SK-MEL-5 (cell line): ENCODE measurements around the gene NUDT5. TPM values are rescaled to one million over a fixed set of nuclear protein-coding genes. Genes with fewer than 3 reads are reported as not detected.
"Not testable (repeated sequence)": the region's sequence is repeated elsewhere in the genome, so short reads cannot be mapped to it uniquely, and the experiment has no call there.

ENCODE experiments used
- DNase-seq: peaks from one replicate; pipeline ENCODE4 v3.0.0-alpha.2; 2016; ENCODE audit warnings: low read depth, low spot score
- in situ Hi-C: cut with HindIII; loops from 2 replicates; pipeline ENCODE4 v1.10.0; 2016; ENCODE audit warnings: low sequenced_read_pairs, high pct_unique_total_duplicates, low pct_unique_long_range_greater_than_20kb
- total RNA-seq: library from RNA; depleted of rRNA; stranded (reverse); fragments of >200 nt; shearing (Covaris generic); gene quantifications from 2 replicates; pipeline ENCODE4 v1.2.3, GENCODE V29; 2014

NUDT5 gene
- total RNA-seq, 1 experiment from 2014 or later: 85.0 TPM

DNA sequence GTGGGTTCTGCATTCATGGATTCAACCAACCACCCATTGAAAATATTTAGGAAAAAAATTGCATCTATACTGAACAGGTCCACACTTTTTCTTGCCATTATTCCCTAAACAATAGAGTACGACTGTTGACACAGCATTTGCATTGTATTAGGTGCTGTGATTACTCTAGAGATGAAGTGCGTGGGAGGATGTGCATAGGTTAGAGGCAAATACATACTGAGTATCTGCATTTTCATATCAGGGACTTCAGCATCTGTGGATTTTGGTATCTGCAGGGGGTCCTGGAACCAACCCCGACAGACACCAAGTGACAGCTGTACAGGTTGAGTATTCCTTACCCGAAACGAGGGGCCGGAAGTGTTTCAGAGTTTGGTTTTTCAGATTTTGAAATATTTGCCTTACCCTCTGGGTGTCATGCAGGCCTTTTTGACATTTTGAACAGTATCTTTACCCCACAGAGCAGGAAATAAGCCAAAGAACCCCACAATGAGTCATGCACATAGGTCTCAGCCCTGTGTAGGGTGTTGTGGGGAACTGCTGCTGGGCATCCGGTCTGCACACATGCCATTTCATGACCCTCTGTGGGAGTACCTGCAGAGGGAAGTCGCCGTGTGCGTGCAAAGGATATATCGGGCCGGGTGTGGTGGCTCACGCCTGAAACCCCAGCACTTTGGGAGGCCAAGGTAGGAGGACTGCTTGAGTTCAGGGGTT, 14.5 kb downstream of the NUDT5 start:
- in situ Hi-C loops: no loop called here
- DNase-seq: no peak

- no peak for DNase-seq
Measured at GRCh38 chr10:12180221-12180974, 15.3 kb downstream of the NUDT5 start.

DNA sequence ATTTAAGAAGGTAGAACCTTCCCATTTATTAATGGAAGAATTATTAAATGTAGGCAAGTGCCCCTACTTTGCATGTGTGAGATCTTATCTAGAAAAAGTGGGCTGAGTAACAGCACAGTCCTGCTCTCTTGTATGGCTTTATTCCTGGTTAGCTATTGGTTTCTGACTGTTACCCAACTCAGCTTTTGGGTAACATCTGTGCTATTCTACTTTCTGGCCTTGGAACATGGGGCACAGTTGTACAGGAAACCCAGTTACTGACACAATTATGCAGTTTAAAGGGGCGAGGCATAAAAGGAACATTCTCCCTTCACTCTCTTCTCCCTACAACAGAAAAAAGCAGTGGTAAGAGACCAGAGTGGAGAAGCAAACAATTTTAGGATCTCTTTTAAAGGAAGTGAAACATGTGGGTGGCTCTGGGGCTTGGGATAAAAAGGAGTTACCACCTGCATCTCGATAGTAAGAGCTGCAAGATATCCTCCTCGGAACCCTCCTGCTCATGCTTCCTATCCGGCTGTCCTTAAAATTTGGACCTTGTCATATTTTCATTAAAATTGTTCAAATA, 16.0 kb downstream of the NUDT5 start:
- in situ Hi-C loops: no loop called here
- DNase-seq: no peak

More at GRCh38 chr10:12180221-12180974, 15.3 kb downstream of the NUDT5 start:
- in situ Hi-C loops: no loop called here

GRCh38 chr10:12177642-12178041, 18.0 kb downstream of the NUDT5 start:
- in situ Hi-C loops: no loop called here
- DNase-seq: no peak

DNA sequence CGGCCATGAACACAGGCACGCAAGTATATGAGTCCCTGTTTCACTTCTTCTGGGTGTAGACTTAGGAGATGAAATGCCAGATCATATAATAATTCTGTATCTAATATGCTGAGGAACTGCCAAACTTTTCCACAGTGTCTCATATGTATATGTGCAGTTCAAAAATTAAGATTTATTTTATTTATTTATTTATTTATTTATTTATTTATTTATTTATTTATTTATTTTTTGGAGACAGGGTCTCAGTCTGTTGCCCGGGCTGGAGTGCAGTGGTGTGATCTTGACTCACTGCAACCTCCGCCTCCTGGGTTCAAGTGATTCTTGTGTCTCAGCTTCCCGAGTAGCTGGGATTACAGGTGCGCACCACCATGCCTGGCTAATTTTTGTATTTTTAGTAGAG, 24.2 kb downstream of the NUDT5 start:
- in situ Hi-C loops: not testable (repeated sequence)

GRCh38 chr10:12165999-12166775, 29.5 kb downstream of the NUDT5 start:
- DNase-seq: no peak
- in situ Hi-C loops: no loop called here

More for the DNA sequence above, 24.2 kb downstream of the NUDT5 start:
- DNase-seq: not testable (repeated sequence)

DNA sequence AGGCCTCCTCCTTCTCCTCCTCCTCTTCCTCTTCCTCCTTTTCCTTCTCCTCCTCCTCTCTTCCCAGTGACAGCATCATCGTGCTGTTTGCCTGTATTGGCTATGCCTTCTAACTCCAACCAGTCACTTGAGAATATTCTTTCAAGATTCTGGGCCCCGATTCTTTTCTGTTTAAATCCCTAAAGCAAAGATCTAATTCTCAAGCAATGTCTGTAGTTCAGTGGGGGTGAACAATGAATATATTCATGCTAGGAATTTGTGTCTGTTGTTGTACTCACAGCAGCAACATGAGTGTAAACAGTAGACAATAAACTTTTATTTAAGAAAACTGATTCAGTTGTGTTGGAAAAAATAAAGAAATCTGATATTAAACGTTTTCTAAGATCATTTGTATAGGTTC, 30.7 kb downstream of the NUDT5 start:
- in situ Hi-C loops: no loop called here

GRCh38 chr10:12164085-12164484, 31.6 kb downstream of the NUDT5 start:
- in situ Hi-C loops: no loop called here
- no peak for DNase-seq

More for the DNA sequence above, 30.7 kb downstream of the NUDT5 start:
- peak; percentile 53 for DNase-seq

GRCh38 chr10:12162927-12163326, 32.8 kb downstream of the NUDT5 start:
- no peak for DNase-seq
- in situ Hi-C loops: no loop called here

GRCh38 chr10:12160664-12161063, 35.0 kb downstream of the NUDT5 start:
- in situ Hi-C loops: no loop called here
- no peak for DNase-seq

GRCh38 chr10:12158111-12158510, 37.6 kb downstream of the NUDT5 start:
- in situ Hi-C loops: no loop called here

GRCh38 chr10:12156367-12157123, 39.1 kb downstream of the NUDT5 start:
- DNase-seq: no peak
- in situ Hi-C loops: no loop called here

More at GRCh38 chr10:12158111-12158510, 37.6 kb downstream of the NUDT5 start:
- DNase-seq: no peak

GRCh38 chr10:12154516-12154915, 41.2 kb downstream of the NUDT5 start:
- in situ Hi-C loops: no loop called here
- no peak for DNase-seq

DNA sequence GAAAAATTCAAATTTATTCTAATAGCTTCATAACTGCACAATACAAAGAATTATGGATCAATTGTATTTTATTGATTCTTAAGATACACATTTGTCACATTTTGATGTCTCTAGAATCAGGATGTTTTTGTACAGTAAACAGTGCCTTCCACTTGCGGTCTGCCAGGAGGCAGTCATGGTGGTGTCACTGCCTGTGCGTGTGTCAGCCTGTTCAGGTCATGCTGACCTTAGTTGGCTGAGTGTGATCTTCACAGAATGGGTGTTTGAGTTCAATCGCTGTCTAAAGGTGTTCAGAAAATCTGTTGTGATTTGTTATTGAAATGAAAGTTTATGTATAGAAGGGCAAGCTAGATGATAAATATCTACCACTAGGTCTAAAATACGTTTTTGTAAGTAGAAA, 45.5 kb downstream of the NUDT5 start:
- in situ Hi-C loops: no loop called here
- no peak for DNase-seq

GRCh38 chr10:12144538-12144937, 51.2 kb downstream of the NUDT5 start:
- no peak for DNase-seq
- in situ Hi-C loops: no loop called here

GRCh38 chr10:12140038-12140437, 55.7 kb downstream of the NUDT5 start:
- in situ Hi-C loops: no loop called here
- DNase-seq: no peak

DNA sequence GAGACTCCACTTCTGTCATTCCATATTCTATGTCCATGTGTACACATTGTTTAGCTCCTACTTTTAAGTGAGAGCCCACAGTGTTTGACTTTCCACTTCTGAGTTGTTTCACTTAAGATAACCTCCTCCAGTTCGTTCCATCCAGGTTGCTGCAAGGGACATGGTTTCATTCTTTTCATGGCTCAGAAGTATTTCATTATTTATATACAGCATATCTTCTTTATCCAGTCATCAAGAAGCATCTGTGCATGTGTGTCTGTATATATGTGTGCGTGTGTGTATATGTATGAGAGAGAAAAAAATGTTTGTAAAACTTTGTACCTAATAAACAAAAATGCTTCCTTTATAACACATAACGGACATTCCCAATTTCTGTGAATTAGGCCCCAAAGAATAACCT, 60.1 kb downstream of the NUDT5 start:
- DNase-seq: no peak
- in situ Hi-C loops: no loop called here
